ENCODE results near the gene PRPSAP2. TPM values are rescaled to one million over a fixed set of nuclear protein-coding genes. Genes with fewer than 3 reads are reported as not detected.
"Not testable (repeated sequence)": the region's sequence is repeated elsewhere in the genome, so short reads cannot be mapped to it uniquely, and the experiment has no call there.

The PRPSAP2 gene
- total and polyA plus RNA-seq, 10 donors, result 26.3 to 44.8 (median 30.4) TPM

GRCh38 chr17:18953231-18953728, 95.3 kb downstream of the PRPSAP2 start:
- peak; percentile 58 for DNase-seq
- intact Hi-C loops (cut with DNase I; ENCODE audit: low total_unique reads), result no loop called here
- TF ChIP-seq CTCF (IDR thresholded peaks at IDR 0.05 in 8 of 11, conservative IDR thresholded peaks at IDR 0.05 in 3 of 11) (no peak), POLR2A (IDR thresholded peaks at IDR 0.05) (no peak), POLR2AphosphoS5 (IDR thresholded peaks at IDR 0.05) (no peak)

GRCh38 chr17:18954321-18954720, 96.4 kb downstream of the PRPSAP2 start:
- intact Hi-C loops (cut with DNase I; ENCODE audit: low total_unique reads), result no loop called here
- Histone ChIP-seq H3K27ac (no peak overlapping the region), H3K4me3 (no peak overlapping the region), H3K27me3 (replicated peaks in 1 of 7) (peaks cover 0 to 9% (median 0%) of the 10 kb centered on the region in 7 donors), H3K9me3 (no peaks in the 10 kb centered on the region), H3K4me1 (peaks cover 0 to 10% (median 0%) of the 10 kb centered on the region in 6 donors), H3K36me3 (no peaks in the 10 kb centered on the region)
- no peak for TF ChIP-seq POLR2A (IDR thresholded peaks at IDR 0.05)
- WGBS, 5 donors, result 90 to 96% (median 95%) methylated on average over 3 of the region's 3 CpGs
- peak; percentile 53 for DNase-seq

More at GRCh38 chr17:18953231-18953728, 95.3 kb downstream of the PRPSAP2 start:
- Histone ChIP-seq H3K4me1 (peaks cover 0 to 10% (median 0%) of the 10 kb centered on the region in 6 donors), H3K27ac (no peak overlapping the region), H3K27me3 (replicated peaks in 1 of 7) (peaks cover 0 to 15% (median 0%) of the 10 kb centered on the region in 7 donors), H3K9me3 (no peaks in the 10 kb centered on the region), H3K36me3 (no peaks in the 10 kb centered on the region), H3K4me3 (no peak overlapping the region)
- 93 to 97% (median 94%) methylated on average over 14 of the region's 14 CpGs for WGBS, 5 donors

DNA sequence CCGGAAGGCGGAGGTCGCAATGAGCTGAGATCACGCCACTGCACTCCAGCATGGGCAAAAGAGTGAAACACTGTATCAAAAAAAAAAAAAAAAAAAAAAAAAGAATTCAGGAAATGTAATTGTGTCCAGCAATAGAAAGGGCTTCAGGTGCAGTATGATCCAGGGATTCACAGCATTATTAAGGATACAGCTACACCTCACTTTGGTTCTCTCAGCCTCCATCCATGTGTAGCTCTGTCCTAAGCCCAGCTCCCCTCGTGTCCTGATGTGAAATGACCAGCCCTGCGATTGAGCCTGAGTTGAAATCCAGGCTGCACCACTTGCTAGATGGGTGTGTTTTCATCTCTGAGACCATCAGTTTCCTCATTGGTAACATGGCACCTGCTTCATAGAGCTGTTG, 97.1 kb downstream of the PRPSAP2 start:
- no peaks in the 10 kb centered on the region for H3K36me3 ChIP-seq
- H3K27ac ChIP-seq, result no peak overlapping the region
- no peak for TF ChIP-seq CTCF (IDR thresholded peaks at IDR 0.05 in 8 of 11, conservative IDR thresholded peaks at IDR 0.05 in 3 of 11)
- TF ChIP-seq POLR2AphosphoS5 (IDR thresholded peaks at IDR 0.05), result no peak
- TF ChIP-seq POLR2A (IDR thresholded peaks at IDR 0.05), result no peak
- no peaks in the 10 kb centered on the region for H3K9me3 ChIP-seq
- no peak overlapping the region for H3K4me3 ChIP-seq
- WGBS, 5 donors, result 91 to 97% (median 93%) methylated on average over 6 of the region's 6 CpGs
- H3K27me3 ChIP-seq (replicated peaks in 1 of 7), result peaks cover 0 to 9% (median 0%) of the 10 kb centered on the region in 7 donors
- H3K4me1 ChIP-seq, result peaks cover 0 to 10% (median 0%) of the 10 kb centered on the region in 6 donors
- DNase-seq, result peak; percentile 6
- intact Hi-C loops (cut with DNase I; ENCODE audit: low total_unique reads), result no loop called here

DNA sequence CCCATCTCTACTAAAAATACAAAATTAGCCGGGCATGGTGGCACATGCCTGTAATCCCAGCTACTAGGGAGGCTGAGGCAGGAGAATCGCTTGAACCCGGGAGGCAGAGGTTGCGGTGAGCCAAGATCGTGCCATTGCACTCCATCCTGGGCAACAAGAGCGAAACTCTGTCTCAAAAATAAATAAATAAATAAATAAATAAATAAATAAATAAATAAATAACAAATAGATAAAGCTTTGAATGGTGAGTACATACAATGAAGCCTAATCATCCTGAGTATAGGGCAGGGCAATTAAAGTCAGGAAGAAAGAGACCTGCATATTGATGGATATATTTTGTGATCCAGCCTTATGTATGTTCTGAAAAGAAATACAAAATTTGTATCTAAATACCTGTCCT, 98.1 kb downstream of the PRPSAP2 start:
- H3K36me3 ChIP-seq; DNase-seq; H3K9me3 ChIP-seq; H3K27me3 ChIP-seq (replicated peaks in 1 of 7); intact Hi-C loops (cut with DNase I; ENCODE audit: low total_unique reads); H3K4me3 ChIP-seq; H3K27ac ChIP-seq: not testable (repeated sequence)
- peaks cover 0 to 11% (median 3%) of the 10 kb centered on the region in 6 donors for H3K4me1 ChIP-seq
- 92 to 98% (median 97%) methylated on average over 5 to 6 of the region's 6 CpGs for WGBS, 5 donors

GRCh38 chr17:18956581-18956980, 98.7 kb downstream of the PRPSAP2 start:
- DNase-seq, result no peak
- Histone ChIP-seq H3K4me1 (peaks cover 0 to 17% (median 6%) of the 10 kb centered on the region in 6 donors), H3K36me3 (no peaks in the 10 kb centered on the region), H3K9me3 (no peaks in the 10 kb centered on the region), H3K4me3 (no peak overlapping the region), H3K27ac (no peak overlapping the region), H3K27me3 (replicated peaks in 1 of 7) (no peaks in the 10 kb centered on the region)
- TF ChIP-seq POLR2A (IDR thresholded peaks at IDR 0.05) (no peak), POLR2AphosphoS5 (IDR thresholded peaks at IDR 0.05) (no peak), CTCF (IDR thresholded peaks at IDR 0.05 in 8 of 11, conservative IDR thresholded peaks at IDR 0.05 in 3 of 11) (no peak)
- WGBS, 5 donors, result 88 to 96% (median 95%) methylated on average over 3 of the region's 3 CpGs
- intact Hi-C loops (cut with DNase I; ENCODE audit: low total_unique reads), result no loop called here

Data from spleen (tissue), 11 donors.